NCI-H446 treated with DMSO at 0.1 percent for 48 hours (cell line): Measurements from ENCODE around the gene RTL10.

ENCODE experiments used
- DNase-seq: peaks from one replicate; lab custom pipeline; 2025; lab: John Stamatoyannopoulos, UW

Gene RTL10

DNA sequence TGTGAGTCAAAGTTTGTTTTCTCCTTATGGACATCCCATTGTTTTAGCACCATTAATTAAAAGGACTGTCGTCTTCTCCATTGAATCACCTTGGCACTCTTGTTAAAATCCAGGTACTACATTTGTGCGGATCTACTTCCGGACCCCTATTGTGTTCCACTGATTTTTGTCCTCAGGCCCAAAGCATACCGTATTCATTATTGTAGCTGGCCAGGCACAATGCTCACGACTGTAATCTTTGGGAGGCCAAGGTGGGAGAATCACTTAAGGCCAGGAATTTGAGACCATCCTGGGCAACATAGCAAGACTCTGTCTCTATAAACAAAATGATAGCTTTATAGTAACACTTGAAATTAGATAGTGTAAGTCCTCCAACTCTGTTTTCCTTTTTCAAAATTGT, 8.9 kb upstream of the RTL10 start:
- no peak for DNase-seq

GRCh38 chr22:19862619-19863246, 8.1 kb upstream of the RTL10 start:
- DNase-seq = no peak

- no peak for DNase-seq
Observed at GRCh38 chr22:19859861-19860510, 5.3 kb upstream of the RTL10 start.

DNA sequence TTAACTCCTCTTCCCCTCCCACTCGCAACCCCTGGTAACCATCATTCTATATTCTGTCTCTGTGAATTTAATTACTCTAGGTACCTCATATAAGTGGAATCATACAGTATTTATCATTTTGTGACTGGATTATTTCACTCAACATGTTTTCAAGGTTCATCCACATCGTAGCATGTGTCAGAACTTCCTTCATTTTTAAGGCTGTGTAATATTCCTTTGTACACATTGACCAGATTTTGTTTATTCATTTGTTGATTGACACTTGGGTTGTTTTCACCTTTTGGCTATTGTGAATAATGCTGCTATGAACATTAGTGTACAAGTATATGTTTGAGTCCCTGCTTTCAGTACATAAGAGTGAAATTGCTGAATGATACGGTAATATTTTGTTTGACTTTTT, 2.7 kb upstream of the RTL10 start:
- DNase-seq = no peak

- peak; percentile 58 for DNase-seq
Observed at GRCh38 chr22:19855504-19856409, 1.1 kb upstream of the RTL10 start.

- DNase-seq = no peak
Observed at GRCh38 chr22:19853879-19854777, 546 bp downstream of the RTL10 start.

- DNase-seq = no peak
Observed at GRCh38 chr22:19853058-19853878, 1.4 kb downstream of the RTL10 start.

DNA sequence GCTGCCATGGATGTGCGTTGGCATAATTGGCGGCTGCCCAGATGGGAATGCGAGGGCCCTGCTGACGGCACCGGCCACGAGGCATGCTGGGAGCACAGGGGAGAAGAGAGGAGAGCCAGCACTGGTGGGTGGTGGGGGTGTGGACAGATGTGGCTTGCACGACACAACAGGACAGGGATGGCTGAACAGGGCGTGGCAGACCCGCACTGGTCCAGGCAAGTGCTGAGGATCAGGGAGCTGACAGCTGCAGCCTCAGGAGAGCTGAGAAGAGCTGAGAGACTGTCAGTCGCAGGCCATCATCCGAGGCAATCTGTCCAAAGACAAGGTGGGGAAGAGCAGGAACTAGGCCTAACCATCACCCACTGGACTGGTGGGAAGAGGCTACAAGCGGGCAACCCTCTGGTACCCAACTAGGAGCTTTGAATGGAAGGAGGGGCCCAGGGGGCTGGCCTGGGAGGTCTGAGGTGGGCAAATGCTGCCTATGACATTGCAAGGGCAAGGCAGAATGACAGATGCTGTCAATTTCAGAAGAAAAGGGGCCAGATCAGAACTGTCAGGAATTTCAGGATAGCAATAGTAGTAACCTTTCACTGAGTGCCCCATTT, 2.4 kb downstream of the RTL10 start:
- no peak for DNase-seq

DNA sequence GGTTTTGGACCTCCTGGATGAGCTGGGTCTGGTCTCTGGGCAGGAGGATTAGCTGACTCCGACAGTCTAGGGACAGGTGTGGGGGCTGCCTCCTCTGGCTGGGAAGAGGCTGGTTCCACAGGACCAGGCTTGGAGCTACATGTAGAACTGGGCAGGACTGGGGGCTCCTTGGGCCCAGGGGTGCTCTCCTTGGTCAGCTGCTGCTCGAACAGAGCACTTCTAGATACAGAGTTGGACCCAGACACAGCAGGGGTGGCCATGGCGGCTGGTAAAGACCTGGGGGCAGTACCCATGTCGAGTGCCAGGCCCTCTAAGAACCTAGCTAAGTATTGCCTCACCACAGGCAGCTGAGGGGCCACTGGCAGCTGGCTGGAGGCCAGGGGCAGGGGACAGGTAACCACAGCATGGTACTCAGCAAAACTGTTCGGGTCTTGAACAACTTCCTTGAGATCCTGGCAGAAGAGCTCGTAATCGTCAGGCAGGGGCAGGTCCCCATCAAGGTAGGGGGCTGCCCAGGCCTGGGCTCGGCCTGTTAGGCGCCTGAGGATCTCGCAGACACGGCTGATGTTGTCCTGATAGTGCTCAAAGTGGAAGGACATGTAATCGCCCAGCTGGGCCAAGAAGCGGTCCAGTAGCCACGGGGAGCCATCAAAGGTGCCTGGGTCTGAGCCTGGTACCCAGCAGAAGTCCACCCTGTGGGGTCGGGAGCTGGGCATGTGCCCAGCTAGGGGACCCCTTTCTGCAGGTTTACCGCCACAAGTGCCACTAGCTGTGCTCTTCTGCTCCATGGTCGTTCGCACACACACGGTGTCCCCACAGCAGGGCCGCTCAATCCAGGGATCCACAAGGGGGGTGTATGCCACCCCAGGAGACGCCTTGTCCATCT, 3.1 kb downstream of the RTL10 start:
- DNase-seq = no peak

DNA sequence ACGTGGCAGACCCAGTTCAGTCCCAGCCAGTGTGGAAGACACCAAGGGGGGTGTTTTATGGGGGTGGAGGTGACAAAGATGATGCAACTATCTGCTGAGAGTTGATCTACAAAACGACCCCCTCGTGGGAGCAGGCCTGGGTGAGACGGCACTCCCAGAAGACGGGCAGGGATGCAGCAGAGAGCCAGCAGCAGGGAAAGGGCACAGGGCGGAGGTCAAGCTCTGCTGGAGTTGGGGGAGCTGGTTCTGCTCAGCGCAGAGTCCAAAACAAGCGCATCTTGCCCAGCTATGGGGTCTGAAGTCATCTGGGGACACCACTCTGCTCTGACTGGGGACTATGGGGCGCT, 3.9 kb downstream of the RTL10 start:
- no peak for DNase-seq

DNA sequence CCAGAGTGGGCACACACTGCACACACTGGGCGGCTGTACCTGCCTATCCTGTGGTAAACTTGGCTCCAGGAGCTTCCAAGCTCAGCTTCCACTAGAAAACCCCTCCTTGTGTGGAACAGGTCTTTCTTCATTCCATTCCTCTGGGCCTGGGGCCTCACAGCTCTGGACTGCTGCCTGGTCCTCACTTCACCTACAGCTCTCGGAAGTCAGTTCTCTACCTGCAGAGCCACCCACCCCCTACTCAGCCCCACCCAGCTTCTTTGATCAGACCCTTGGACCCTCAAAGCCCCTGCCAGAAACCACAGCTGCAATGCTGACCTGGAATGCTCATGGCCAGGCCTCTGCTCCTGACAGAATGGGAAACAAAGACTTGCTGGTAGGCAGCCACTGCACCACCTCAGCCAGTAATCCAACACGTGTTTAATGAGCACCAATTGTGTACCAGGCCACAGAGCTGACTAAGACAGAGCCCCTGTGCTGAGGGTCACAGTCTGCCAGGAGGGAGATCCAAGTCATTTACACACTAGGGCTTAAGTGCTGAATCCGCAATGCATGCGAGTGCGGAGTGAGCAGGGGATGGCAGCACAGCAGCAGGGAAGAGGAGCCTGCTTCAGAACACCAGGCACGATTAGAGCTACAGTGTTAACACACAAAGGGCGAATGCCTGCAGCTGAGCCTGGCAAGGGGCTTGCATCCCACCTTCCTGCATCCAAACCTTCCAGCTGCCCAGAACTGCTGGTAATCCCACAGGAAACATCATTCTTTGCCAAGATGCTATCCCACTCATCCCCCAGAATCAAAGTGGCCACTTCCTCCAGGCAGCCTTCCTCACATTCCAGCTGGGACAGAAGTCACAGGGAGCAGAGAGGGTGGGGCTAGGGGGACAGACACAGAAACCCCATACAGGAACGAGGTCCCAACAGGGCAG, 4.6 kb downstream of the RTL10 start:
- DNase-seq = no peak

GRCh38 chr22:19848298-19849224, 6.1 kb downstream of the RTL10 start:
- DNase-seq = no peak

- no peak for DNase-seq
Observed at GRCh38 chr22:19847345-19847632, 7.4 kb downstream of the RTL10 start.

- no peak for DNase-seq
Observed at GRCh38 chr22:19846620-19847344, 7.9 kb downstream of the RTL10 start.

DNA sequence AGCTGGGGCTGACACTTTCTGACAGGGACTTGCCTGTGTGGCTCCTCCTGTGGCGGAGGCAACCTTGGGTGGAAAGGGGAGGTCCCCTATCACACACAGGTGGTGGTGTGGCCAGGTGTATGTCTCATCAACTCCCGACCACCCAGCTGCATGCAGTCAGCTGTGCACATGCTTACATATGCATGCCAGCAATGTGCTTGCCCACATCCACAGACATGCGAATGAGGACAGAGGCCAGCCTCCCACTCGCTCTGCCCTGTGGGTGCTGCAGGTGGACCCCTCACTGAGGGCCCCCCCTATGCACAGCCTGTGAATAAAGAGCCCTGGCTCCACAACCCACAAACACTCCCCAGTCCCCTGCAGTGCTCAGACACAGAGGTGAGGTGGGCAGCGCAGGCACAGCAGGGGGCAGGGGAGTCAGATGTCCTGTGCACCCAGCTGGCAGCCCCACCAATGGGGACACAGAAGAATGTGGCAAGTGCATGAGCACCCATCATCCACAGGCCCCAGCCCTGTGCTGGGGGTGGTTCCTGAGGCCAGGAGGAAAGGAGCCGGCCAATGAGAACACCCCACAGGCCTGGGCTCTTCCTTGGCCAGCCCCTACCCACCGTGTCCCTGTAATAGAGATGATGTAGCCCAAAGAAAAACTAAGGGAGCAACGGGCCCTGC, 9.5 kb downstream of the RTL10 start:
- DNase-seq = no peak

- no peak for DNase-seq
Observed at GRCh38 chr22:19844377-19845053, 10.2 kb downstream of the RTL10 start.
